T-helper 1 cell treated with Interleukin-12 subunit alpha and Interleukin-12 subunit beta and Interleukin-4 antibody, amounts not matched to agents 30 μg/mL and 1 μg/mL, for 36 hours (primary cell): ENCODE measurements around the gene ADGRV1.
"Not testable (repeated sequence)": the region's sequence is repeated elsewhere in the genome, so short reads cannot be mapped to it uniquely, and the experiment has no call there.

Experiments used
- H3K27ac Mint-ChIP-seq: one replicate; pipeline ENCODE4 v1.8.0; 2021; ENCODE audit warnings: mild to moderate bottlenecking, mixed read lengths
- H3K27me3 Mint-ChIP-seq: one replicate; pipeline ENCODE4 v1.8.0; 2021; ENCODE audit warnings: low read depth, mixed read lengths
- H3K36me3 Mint-ChIP-seq: one replicate; pipeline ENCODE4 v1.8.0; 2021; ENCODE audit warnings: low read depth, mixed read lengths
- H3K4me1 Mint-ChIP-seq: one replicate; pipeline ENCODE4 v1.8.0; 2021; ENCODE audit warnings: low read depth, mixed read lengths
- H3K4me3 Mint-ChIP-seq: one replicate; pipeline ENCODE4 v1.8.0; 2021; ENCODE audit warnings: mild to moderate bottlenecking, moderate library complexity, mixed read lengths
- H3K9me3 Mint-ChIP-seq: one replicate; pipeline ENCODE4 v1.8.0; 2021; ENCODE audit warnings: mixed read lengths

ADGRV1 gene

DNA sequence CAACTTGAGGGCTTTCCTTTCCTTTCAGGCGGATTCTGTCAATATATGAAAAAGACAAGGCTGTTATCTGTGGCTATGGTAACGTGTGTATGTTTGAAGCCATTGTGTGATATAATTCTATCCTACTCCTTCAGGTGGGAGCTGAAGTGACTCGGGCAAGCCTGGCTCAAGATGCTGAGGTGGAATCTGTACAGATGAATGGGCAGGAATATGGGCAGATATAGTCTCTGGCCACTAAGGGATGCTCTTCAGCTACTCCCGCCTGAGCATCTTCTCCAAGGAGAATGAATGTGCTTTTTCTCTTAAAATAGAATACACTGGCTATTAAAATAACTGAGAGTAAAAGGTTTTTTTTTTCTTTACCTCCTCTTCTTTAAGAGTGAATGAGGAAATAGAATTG, 244.8 kb downstream of the ADGRV1 start:
- Mint-ChIP-seq H3K4me1 (no peaks in the 10 kb centered on the region), H3K27me3 (no peaks in the 10 kb centered on the region), H3K9me3 (no peaks in the 10 kb centered on the region), H3K4me3 (no peak overlapping the region), H3K27ac (no peak overlapping the region), H3K36me3 (no peaks in the 10 kb centered on the region)

DNA sequence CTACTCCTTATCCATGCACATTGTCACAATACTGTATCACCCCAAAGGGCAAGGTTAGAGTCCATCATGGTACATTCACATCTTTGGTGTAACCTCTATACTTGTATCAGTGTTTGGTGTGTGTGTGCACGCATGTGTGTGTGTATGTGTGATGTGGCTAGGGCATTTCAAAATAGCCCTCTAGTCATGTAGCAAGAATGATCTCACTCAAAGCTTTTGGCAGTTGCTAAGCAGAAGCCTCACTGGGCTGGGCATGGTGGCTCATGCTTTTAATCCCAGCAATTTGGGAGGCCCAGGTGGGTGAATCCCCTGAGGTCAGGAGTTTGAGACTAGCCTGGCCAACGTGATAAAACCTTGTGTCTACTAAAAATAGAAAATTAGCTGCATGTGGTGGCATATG, 245.3 kb downstream of the ADGRV1 start:
- no peaks in the 10 kb centered on the region for H3K36me3 Mint-ChIP-seq
- no peak overlapping the region for H3K27ac Mint-ChIP-seq
- no peaks in the 10 kb centered on the region for H3K9me3 Mint-ChIP-seq
- no peaks in the 10 kb centered on the region for H3K27me3 Mint-ChIP-seq
- no peak overlapping the region for H3K4me3 Mint-ChIP-seq
- no peaks in the 10 kb centered on the region for H3K4me1 Mint-ChIP-seq

DNA sequence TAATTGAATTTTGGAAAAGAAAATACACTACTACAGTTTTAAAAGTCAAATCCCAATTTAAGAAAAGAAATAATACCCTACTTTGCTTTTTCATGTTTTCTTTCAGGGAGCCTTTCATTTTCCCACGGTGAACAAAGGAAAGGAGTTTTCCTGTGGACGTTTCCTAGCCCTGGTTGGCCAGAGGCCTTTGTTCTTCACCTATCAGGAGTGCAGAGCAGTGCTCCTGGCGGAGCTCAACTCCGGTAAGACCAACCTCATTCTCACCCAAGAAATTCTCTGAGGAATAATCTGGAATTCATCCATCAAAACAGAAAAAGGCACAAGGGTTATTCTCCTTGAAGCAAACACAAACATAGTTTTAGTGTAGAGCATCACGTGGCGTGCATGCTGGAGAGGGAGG, 248.9 kb downstream of the ADGRV1 start:
- Mint-ChIP-seq H3K4me1 (no peaks in the 10 kb centered on the region), H3K9me3 (no peaks in the 10 kb centered on the region), H3K27me3 (no peaks in the 10 kb centered on the region), H3K36me3 (no peaks in the 10 kb centered on the region), H3K27ac (no peak overlapping the region), H3K4me3 (no peak overlapping the region)

DNA sequence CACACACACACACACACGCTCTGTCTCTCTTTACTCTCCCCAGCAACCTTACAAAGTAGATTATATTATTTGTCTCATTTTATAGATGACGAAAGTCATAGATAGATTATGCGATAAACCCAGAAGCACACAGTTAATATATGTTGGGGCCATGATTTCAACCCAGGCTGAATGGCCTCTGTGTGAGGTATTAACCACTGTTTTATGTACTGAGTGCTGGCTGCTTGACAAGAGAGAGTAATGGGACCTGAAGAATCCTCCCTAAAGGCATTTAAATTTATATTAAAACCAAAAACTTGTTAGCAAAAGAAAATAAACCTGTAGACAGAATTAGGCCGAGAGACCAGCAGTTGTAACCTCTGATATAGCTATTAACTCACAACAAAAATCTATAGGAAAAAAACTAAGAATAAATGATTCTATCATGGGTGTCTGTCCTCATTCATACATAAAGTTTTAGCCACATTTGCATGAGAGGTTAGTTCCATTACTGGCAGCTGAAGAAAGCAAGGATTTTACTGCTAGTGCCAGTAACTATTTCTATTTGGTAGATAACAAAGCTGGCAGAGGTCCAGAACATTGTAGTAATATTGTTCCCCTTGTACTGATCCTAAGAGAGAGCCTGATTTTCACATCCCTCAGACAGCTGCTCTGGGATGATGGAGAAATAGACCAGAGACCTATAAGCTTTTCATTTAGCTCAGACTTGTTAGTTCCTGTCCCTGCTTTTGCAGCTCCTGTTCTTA, 250.9 kb downstream of the ADGRV1 start:
- no peaks in the 10 kb centered on the region for H3K9me3 Mint-ChIP-seq
- H3K4me1 Mint-ChIP-seq, result no peaks in the 10 kb centered on the region
- no peaks in the 10 kb centered on the region for H3K36me3 Mint-ChIP-seq
- H3K27ac Mint-ChIP-seq, result no peak overlapping the region
- no peaks in the 10 kb centered on the region for H3K27me3 Mint-ChIP-seq
- H3K4me3 Mint-ChIP-seq, result no peak overlapping the region

DNA sequence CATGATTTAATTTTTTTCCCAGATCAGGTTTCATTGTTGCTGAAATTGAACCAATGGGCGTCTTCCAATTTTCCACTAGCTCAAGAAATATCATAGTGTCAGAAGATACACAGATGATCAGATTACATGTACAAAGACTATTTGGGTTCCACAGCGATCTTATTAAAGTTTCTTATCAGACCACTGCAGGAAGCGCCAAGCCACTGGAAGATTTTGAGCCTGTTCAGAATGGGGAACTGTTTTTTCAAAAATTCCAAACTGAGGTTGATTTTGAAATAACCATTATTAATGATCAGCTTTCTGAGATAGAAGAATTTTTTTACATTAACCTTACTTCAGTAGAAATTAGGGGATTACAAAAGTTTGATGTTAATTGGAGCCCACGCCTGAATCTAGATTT, 251.6 kb downstream of the ADGRV1 start:
- H3K4me1 Mint-ChIP-seq, result no peaks in the 10 kb centered on the region
- no peaks in the 10 kb centered on the region for H3K36me3 Mint-ChIP-seq
- no peak overlapping the region for H3K4me3 Mint-ChIP-seq
- no peaks in the 10 kb centered on the region for H3K27me3 Mint-ChIP-seq
- H3K9me3 Mint-ChIP-seq, result no peaks in the 10 kb centered on the region
- H3K27ac Mint-ChIP-seq, result no peak overlapping the region

DNA sequence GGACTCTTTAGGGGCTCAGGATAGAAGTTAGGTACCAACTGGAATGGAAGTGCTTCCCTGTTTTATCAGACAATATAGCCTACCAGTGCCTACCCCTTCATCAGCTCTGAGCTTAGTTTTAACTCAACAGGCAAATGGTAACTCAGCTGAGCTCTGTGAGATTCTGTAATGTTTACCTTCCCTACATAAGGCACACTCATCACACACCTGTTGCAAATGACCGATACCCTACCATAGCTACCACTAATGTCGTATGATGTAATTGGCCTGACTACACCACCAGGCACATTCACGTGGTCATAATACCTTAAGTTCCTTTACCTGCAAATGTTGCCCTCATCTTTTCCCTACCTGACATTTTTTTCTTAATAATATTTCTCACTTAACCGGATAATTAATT, 254.8 kb downstream of the ADGRV1 start:
- no peaks in the 10 kb centered on the region for H3K27me3 Mint-ChIP-seq
- no peaks in the 10 kb centered on the region for H3K36me3 Mint-ChIP-seq
- no peak overlapping the region for H3K4me3 Mint-ChIP-seq
- no peaks in the 10 kb centered on the region for H3K4me1 Mint-ChIP-seq
- no peaks in the 10 kb centered on the region for H3K9me3 Mint-ChIP-seq
- no peak overlapping the region for H3K27ac Mint-ChIP-seq

DNA sequence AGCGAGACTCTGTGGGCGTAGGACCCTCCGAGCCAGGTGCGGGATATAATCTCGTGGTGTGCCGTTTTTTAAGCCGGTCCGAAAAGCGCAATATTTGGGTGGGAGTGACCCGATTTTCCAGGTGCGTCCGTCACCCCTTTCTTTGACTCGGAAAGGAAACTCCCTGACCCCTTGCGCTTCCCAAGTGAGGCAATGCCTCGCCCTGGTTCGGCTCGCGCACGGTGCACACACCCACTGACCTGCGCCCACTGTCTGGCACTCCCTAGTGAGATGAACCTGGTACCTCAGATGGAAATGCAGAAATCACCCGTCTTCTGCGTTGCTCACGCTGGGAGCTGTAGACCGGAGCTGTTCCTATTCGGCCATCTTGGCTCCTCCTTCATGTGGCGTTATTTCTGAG, 263.5 kb downstream of the ADGRV1 start:
- not testable (repeated sequence) for H3K4me3 Mint-ChIP-seq, H3K27me3 Mint-ChIP-seq, H3K9me3 Mint-ChIP-seq, H3K27ac Mint-ChIP-seq, H3K36me3 Mint-ChIP-seq, H3K4me1 Mint-ChIP-seq

DNA sequence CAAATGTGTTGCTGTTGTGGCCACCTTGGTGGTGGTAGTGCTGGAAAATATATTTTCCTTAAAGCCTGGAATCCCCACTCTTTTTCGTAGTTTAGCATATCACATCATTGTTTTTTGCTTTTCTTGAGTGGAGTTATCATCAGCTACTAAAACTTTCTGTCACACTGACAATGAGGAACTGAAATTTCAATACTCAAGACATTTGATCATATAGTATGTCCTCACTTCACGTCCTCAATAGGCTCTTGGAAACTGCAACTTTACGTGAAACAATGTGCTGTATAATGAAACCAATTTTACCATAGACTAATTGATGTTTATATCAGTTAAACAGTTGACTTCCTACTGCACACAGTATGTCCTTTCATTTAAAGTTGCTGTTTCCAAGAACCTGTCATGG, 265.8 kb downstream of the ADGRV1 start:
- H3K4me1 Mint-ChIP-seq, result no peaks in the 10 kb centered on the region
- no peak overlapping the region for H3K4me3 Mint-ChIP-seq
- no peaks in the 10 kb centered on the region for H3K27me3 Mint-ChIP-seq
- no peak overlapping the region for H3K27ac Mint-ChIP-seq
- H3K9me3 Mint-ChIP-seq, result no peaks in the 10 kb centered on the region
- H3K36me3 Mint-ChIP-seq, result no peaks in the 10 kb centered on the region

DNA sequence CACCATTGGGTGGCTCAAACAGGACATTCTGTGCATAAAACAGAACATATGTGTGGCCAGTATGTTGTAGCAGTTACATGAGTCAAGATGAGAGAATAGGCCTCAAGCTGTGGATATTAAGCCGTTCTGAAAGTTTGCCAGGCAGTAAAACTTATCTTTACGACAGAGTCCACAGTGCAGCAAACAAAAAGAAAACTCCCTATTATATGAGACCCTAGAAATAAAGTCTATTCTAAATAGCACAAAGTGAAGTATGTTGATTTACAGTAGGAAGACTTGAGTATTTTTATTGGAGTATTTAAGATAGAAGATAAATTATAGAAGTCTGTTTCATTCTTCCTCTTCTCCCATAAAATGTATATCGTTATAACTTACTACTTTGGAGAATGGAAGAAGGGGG, 271.5 kb downstream of the ADGRV1 start:
- Mint-ChIP-seq H3K9me3 (no peaks in the 10 kb centered on the region), H3K4me1 (no peaks in the 10 kb centered on the region), H3K27ac (no peak overlapping the region), H3K4me3 (no peak overlapping the region), H3K27me3 (peaks cover 9% of the 10 kb centered on the region), H3K36me3 (no peaks in the 10 kb centered on the region)

DNA sequence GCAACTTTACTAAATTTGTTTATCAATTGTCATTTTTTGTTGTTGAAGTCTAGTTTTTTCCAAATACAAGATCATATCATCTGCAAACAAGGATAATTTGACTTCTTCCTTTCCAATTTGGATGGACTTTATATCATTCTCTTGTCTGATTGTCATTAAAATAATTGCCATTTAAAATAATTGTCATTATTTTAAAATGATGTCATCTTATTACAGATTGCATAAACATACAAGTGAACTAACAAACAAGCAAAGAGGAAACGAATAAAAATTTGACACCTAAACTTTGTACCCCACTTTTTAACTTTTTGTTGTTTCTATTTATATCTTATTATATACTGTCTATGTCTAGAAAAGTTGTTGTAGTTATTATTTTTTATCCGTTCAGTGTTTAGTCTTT, 275.2 kb downstream of the ADGRV1 start:
- Mint-ChIP-seq H3K27me3 (peaks cover 9% of the 10 kb centered on the region), H3K4me1 (no peaks in the 10 kb centered on the region), H3K27ac (no peak overlapping the region), H3K36me3 (no peaks in the 10 kb centered on the region), H3K4me3 (no peak overlapping the region), H3K9me3 (no peaks in the 10 kb centered on the region)

DNA sequence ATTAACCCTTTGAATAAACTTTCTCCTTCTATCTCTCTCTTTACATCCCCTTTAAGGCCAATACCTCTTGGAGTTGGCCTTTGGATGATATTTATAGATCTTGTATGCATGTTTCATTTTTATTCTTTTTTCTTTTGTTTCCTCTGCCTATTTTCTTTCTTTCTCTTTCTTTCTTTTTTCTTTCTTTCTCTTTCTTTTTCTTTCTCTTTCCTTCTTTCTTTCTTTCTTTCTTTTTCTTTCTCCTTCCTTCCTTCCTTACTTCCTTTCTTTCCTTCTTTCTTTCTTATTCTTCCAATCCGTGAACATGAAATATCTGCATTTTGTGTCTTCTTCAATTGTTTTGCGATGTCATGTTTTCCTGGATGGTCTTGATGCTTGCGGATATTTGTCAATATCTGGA, 276.1 kb downstream of the ADGRV1 start:
- Mint-ChIP-seq H3K4me3 (no peak overlapping the region), H3K4me1 (no peaks in the 10 kb centered on the region), H3K9me3 (no peaks in the 10 kb centered on the region), H3K36me3 (no peaks in the 10 kb centered on the region), H3K27ac (no peak overlapping the region), H3K27me3 (peaks cover 9% of the 10 kb centered on the region)

DNA sequence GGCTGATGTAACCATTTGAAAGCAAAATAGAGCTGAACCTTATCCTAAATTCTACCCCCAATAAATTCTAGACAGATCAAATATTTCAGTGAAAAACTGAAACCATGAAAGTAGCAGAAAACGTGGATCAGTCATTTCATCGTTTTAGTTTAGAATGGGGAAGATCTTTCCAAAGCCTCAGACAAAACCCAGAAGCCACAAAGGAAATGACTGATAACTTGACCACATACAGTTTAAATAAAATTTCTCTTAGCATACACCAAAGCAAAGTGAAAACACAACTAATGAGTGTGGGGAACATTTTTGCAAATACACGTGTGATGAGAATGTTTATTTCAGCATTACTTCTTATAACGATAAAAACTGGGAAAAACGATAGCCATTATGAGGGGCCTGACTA, 284.8 kb downstream of the ADGRV1 start:
- Mint-ChIP-seq H3K4me1 (peaks cover 4% of the 10 kb centered on the region), H3K27me3 (peaks cover 15% of the 10 kb centered on the region), H3K9me3 (no peaks in the 10 kb centered on the region), H3K36me3 (no peaks in the 10 kb centered on the region), H3K4me3 (no peak overlapping the region), H3K27ac (no peak overlapping the region)

DNA sequence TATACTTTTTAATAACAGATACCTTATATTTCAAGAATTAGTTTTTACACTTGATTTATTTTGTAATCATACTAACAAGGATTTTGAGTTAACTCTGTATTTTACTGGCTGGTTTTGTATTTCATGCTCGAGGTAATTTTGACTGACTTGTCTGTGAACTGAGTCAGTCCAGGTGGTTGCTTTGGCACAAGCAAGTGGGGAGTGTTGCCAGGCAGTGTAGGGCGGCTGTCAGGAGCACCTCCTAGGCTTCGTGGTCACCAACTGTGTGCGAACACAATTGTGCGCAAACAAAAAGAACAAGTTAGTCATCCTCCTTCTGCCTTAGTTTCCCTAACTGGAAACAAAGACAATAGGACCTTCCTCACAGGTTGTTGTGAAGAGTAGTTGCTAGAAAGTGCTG, 286.3 kb downstream of the ADGRV1 start:
- peaks cover 4% of the 10 kb centered on the region for H3K4me1 Mint-ChIP-seq
- H3K4me3 Mint-ChIP-seq, result no peak overlapping the region
- H3K27ac Mint-ChIP-seq, result no peak overlapping the region
- no peaks in the 10 kb centered on the region for H3K36me3 Mint-ChIP-seq
- peaks cover 15% of the 10 kb centered on the region for H3K27me3 Mint-ChIP-seq
- no peaks in the 10 kb centered on the region for H3K9me3 Mint-ChIP-seq

DNA sequence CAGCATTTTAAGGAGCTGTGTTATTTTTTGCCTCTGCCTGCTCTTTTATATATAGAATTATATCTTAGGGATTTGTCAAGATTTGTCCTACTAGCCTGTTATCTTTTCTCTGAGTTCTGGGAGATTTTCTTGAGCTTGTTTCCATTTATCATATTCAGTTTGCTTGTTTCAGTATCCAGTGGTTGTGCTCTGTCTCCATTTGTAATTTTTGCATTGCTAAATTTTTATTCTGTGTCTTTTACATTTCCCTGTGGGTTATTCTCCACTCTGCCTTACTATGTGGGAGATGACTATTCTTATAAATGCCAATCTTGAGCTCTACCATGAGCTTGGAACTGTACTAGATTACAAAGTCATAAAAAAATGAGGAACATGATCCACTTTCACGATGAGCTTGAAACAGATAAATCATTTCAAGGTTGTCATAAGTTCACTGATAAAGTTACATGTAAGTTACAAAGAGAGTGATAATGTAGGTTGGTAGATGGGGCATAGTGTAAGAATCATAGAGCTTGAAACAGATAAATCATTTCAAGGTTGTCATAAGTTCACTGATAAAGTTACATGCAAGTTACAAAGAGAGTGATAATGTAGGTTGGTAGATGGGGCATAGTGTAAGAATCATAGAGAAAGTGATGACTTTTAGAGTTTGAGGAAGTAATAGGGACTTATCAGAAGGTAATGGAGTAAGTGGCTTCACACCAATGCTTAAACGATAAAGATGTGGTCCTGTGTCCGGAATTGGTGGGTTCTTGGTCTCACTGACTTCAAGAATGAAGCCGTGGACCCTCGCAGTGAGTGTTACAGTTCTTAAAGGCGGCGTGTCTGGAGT, 287.3 kb downstream of the ADGRV1 start:
- Mint-ChIP-seq H3K4me1 (peaks cover 4% of the 10 kb centered on the region), H3K27me3 (peaks cover 15% of the 10 kb centered on the region), H3K4me3 (no peak overlapping the region)

DNA sequence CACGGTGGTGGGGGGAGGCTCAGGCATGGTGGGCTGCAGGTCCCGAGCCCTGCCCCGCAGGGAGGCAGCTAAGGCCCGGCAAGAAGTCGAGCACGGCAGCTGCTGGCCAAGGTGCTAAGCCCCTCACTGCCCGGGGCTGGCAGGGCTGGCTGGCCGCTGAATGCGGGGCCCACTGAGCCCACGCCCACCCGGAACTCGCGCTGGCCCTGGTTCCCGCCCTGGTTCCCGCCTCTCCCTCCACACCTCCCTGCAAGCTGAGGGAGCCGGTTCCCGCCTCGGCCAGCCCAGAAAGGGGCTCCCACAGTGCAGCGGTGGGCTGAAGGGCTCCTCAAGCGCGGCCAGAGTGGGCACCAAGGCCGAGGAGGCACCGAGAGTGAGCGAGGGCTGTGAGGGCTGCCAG, 289.0 kb downstream of the ADGRV1 start:
- not testable (repeated sequence) for H3K4me1 Mint-ChIP-seq, H3K36me3 Mint-ChIP-seq, H3K9me3 Mint-ChIP-seq, H3K4me3 Mint-ChIP-seq, H3K27ac Mint-ChIP-seq
- H3K27me3 Mint-ChIP-seq, result peaks cover 23% of the 10 kb centered on the region

More for the DNA sequence above, 287.3 kb downstream of the ADGRV1 start:
- Mint-ChIP-seq H3K27ac (no peak overlapping the region), H3K9me3 (no peaks in the 10 kb centered on the region), H3K36me3 (no peaks in the 10 kb centered on the region)
